ENCODE data around the gene SHPK.

Gene SHPK

DNA sequence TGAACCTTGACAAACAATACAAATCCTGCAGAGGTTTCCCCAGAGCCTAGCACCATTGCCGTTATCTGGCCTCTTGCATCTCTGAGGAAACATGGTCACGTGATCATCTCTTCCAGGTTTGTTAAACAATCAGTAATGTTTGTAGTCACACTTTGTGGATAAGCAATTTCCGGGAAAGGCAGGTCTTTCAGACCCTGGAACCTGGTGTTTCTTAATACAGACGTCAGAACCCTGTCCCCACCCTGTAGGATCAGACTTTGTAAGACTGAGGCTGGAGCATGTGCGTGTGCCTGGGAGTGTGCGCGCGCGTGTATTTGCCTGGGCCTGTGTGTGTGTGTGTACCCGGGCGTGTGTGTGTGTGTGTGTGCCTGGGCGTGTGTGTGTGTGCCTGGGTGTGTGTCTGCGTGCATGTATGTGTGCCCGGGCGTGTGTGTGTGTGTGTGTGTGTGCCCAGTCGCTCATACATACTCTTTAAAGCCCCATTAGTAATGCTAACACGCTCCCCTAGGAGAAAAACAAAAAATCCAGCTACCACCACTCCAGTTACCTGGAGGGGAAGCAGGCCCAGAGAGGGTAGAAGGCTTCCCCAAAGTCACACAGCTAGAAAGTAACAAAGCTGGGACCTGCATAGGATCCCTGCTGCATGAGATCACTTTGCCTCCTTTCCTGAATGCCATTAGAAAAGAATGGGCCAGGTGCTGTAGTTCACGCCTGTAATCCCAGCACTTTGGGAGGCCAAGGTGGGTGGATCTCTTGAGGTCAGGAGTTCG, 5.9 kb upstream of the SHPK start:
- no peak overlapping the region for H3K27ac ChIP-seq (ENCODE audit: low read depth, low read length)
- peaks cover 9% of the 10 kb centered on the region for H3K4me1 ChIP-seq (ENCODE audit: insufficient read depth, low read length)
- no peaks in the 10 kb centered on the region for H3K9me3 ChIP-seq (ENCODE audit: insufficient read depth, low read depth, low read length)
- H3K4me3 ChIP-seq (ENCODE audit: low read length) = no peak overlapping the region
- H3K27me3 ChIP-seq (ENCODE audit: insufficient read depth, low read length) = no peaks in the 10 kb centered on the region
- no peak overlapping the region for H3K9ac ChIP-seq (ENCODE audit: low read depth, low read length)
- 87% methylated on average over 12 of the region's 19 CpGs for WGBS
- peaks cover 24% of the 10 kb centered on the region for H3K36me3 ChIP-seq (ENCODE audit: insufficient read depth, low read length)

DNA sequence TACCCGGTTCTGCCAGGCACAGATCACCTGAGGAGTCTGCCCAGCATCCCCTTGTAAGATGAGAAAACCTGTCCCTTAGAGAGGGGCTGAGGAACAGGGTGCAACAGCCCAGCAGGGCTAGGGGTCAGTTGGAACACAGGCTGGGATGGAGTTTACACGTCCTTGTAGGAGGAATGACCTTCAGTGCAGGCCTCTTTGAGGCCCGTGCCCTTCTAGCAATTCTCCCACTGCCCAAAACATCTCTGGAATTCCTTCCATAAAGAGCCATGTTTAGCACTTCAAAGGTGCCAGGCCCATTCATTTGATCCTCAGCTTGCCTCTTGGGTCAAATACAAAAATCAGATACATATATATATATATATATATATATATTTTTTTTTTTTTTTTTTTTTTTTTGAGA, 5.0 kb upstream of the SHPK start:
- 75% methylated on average over 3 of the region's 3 CpGs for WGBS
- Histone ChIP-seq H3K4me3 (ENCODE audit: low read length) (no peak overlapping the region), H3K36me3 (ENCODE audit: insufficient read depth, low read length) (peaks cover 24% of the 10 kb centered on the region), H3K9me3 (ENCODE audit: insufficient read depth, low read depth, low read length) (no peaks in the 10 kb centered on the region), H3K4me1 (ENCODE audit: insufficient read depth, low read length) (peaks cover 9% of the 10 kb centered on the region), H3K27ac (ENCODE audit: low read depth, low read length) (no peak overlapping the region), H3K27me3 (ENCODE audit: insufficient read depth, low read length) (no peaks in the 10 kb centered on the region), H3K9ac (ENCODE audit: low read depth, low read length) (no peak overlapping the region)

DNA sequence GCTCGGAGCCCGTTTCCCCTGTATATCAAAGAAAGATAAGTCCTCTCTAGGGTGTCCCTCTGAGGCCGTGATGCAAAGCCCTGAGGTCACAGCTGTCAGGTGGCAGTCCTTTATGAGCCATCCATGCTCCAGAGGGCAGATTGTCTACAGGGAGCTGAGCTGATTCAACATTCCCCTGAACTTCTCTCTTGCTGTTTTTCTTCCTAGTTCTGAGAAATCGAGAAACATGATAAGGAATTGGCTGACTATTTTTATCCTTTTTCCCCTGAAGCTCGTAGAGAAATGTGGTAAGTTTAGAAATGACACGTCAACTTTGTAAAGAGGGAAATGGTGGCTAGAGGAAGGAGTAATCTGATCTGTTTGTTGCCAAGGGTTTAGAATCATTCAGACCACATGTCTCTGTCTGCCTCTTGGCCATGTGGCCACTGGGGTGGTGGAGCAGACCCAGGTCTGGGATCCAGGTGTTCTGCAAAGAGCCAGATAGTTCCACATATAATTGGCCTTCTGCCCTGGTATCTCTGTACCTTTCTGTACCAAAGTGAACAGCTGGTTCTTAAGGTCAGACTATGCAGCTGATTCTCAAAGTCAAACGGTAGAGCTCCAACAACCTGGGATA, 4.0 kb upstream of the SHPK start:
- no peaks in the 10 kb centered on the region for H3K9me3 ChIP-seq (ENCODE audit: insufficient read depth, low read depth, low read length)
- no peaks in the 10 kb centered on the region for H3K27me3 ChIP-seq (ENCODE audit: insufficient read depth, low read length)
- no peak overlapping the region for H3K4me3 ChIP-seq (ENCODE audit: low read length)
- peaks cover 22% of the 10 kb centered on the region for H3K36me3 ChIP-seq (ENCODE audit: insufficient read depth, low read length)
- no peak overlapping the region for H3K27ac ChIP-seq (ENCODE audit: low read depth, low read length)
- H3K9ac ChIP-seq (ENCODE audit: low read depth, low read length) = no peak overlapping the region; the same call in 1 of the 2 replicates
- WGBS = 73% methylated on average over 7 of the region's 7 CpGs
- peaks cover 9% of the 10 kb centered on the region for H3K4me1 ChIP-seq (ENCODE audit: insufficient read depth, low read length)

DNA sequence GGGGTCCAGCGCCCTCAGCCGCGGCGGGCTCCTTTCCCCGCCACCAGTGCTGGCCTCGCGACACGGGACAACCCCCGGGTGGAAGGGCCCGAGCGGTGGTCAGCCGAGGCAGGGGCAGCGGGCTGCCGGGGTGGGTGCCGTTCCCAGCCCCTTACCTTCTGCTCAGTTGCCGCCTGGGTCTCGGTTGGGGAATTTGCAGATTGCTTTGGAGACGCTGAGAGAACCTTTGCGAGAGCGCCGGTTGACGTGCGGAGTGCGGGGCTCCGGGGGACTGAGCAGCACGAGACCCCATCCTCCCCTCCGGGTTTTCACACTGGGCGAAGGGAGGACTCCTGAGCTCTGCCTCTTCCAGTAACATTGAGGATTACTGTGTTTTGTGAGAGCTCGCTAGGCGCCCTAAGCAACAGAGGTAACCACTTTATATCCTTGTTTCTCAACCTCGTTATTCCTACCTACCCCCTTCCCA, 891 bp upstream of the SHPK start:
- Histone ChIP-seq H3K4me1 (ENCODE audit: insufficient read depth, low read length) (peaks cover 9% of the 10 kb centered on the region), H3K9me3 (ENCODE audit: insufficient read depth, low read depth, low read length) (no peaks in the 10 kb centered on the region), H3K4me3 (ENCODE audit: low read length) (peak overlapping the region; percentile 76), H3K27ac (ENCODE audit: low read depth, low read length) (peak overlapping the region; percentile 97; the same call in 1 of the 2 replicates), H3K27me3 (ENCODE audit: insufficient read depth, low read length) (no peaks in the 10 kb centered on the region), H3K36me3 (ENCODE audit: insufficient read depth, low read length) (peaks cover 23% of the 10 kb centered on the region), H3K9ac (ENCODE audit: low read depth, low read length) (peak overlapping the region; percentile 85)
- WGBS = 3% methylated on average over 31 of the region's 31 CpGs

DNA sequence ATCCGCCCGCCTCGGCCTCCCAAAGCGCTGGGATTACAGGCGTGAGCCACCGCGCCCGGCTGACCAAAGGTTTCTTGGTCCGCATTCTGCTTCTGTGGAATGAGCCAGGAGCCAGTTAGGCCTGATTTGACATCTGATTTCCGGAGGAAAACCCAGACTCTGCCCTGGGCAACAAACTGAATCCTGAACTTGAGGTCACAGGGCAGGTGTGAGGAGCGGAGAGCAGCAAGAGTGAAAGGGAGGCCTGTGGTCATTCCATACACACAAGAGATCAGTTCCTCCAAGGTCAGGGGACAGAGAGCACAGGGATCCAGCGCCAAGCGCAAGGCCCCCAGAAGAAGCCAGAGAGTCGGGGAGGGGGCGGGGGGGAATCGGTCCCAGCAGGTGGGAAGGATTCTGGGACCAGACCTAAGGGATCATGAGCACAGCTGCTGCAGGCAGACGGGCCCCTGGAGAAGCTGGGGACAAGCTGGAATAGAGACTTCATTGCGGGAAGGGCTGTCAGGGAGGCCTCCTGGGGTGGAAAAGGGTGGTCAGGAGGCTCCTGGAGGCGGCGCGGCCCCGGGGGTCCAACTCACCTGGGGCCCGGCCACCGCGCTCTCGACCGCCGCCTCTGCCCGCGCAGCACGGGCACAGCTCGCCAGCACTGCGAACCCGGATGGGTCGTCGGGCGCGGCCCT, 436 bp downstream of the SHPK start:
- 25% methylated on average over 38 of the region's 38 CpGs for WGBS
- H3K27me3 ChIP-seq (ENCODE audit: insufficient read depth, low read length) = no peaks in the 10 kb centered on the region
- H3K9me3 ChIP-seq (ENCODE audit: insufficient read depth, low read depth, low read length) = no peaks in the 10 kb centered on the region
- no peak overlapping the region; the same call in 1 of the 2 replicates for H3K27ac ChIP-seq (ENCODE audit: low read depth, low read length)
- peak overlapping the region; percentile 76 for H3K4me3 ChIP-seq (ENCODE audit: low read length)
- H3K36me3 ChIP-seq (ENCODE audit: insufficient read depth, low read length) = peaks cover 20% of the 10 kb centered on the region
- peaks cover 6% of the 10 kb centered on the region; the same call in 1 of the 2 replicates for H3K4me1 ChIP-seq (ENCODE audit: insufficient read depth, low read length)
- H3K9ac ChIP-seq (ENCODE audit: low read depth, low read length) = peak overlapping the region; percentile 79

DNA sequence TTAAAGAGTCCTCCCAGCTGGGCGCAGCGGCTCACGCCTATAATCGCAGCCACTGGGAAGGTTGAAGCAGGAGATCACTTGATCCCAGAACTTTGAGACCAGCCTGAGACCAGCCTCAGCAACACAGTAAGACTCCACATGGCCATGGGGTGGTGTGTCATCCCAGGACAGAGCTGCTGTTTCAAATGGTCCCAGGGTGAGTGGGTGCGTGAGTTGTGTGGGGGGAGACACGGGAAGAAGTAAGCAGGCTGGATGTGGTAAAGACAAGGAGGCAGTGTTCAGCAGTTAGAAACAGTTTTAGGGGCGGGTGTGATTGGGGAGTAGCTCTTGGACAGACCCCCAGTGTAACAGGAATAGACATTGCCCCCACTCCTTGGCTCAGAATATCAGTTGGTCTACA, 3.8 kb downstream of the SHPK start:
- H3K27ac ChIP-seq (ENCODE audit: low read depth, low read length) = no peak overlapping the region
- 97% methylated on average over 7 of the region's 7 CpGs for WGBS
- H3K27me3 ChIP-seq (ENCODE audit: insufficient read depth, low read length) = no peaks in the 10 kb centered on the region
- no peaks in the 10 kb centered on the region for H3K4me1 ChIP-seq (ENCODE audit: insufficient read depth, low read length)
- no peak overlapping the region for H3K4me3 ChIP-seq (ENCODE audit: low read length)
- no peaks in the 10 kb centered on the region for H3K9me3 ChIP-seq (ENCODE audit: insufficient read depth, low read depth, low read length)
- no peak overlapping the region for H3K9ac ChIP-seq (ENCODE audit: low read depth, low read length)
- peaks cover 41% of the 10 kb centered on the region for H3K36me3 ChIP-seq (ENCODE audit: insufficient read depth, low read length)

DNA sequence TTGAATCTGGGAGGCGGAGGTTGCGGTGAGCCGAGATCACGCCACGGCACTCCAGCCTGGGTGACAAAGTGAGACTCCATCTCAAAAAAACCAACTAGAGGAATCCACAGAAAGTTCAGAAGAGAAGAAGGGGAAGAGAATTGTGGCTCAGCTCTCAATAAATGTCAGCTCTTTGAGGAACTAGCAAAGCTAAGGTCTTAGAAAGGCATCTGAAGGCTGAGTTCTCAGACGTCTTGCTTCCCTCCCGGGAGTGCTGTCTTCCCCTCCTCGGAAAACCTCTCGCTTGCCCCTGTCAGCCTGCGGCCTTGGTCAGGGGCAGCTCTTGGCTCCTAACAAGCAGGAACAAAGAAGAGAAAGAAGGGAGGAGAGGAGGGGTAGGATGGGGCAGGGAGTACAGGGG, 5.3 kb downstream of the SHPK start:
- H3K4me1 ChIP-seq (ENCODE audit: insufficient read depth, low read length) = no peaks in the 10 kb centered on the region

DNA sequence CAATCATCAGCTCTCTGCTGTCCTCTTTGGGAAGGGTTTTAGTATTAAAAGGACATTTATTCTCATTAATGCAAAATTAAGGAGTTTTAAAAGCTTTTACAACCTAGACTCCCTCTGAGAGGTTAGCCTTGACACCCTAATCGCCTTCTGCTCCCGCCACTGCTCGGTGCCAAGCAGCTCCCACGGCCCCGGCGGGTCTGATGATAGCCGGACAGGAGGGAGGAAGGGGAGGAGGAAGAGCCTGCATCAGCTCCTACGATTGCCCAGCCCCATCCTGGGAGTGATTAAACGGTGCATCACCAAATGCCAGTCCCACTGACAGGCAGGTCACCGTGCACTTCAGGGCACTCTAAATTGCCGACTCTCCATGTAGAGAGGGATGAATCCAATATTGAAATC, 8.3 kb downstream of the SHPK start:
- no peak overlapping the region for H3K27ac ChIP-seq (ENCODE audit: low read depth, low read length)
- no peak overlapping the region for H3K9ac ChIP-seq (ENCODE audit: low read depth, low read length)
- no peaks in the 10 kb centered on the region for H3K4me1 ChIP-seq (ENCODE audit: insufficient read depth, low read length)
- H3K4me3 ChIP-seq (ENCODE audit: low read length) = no peak overlapping the region
- no peaks in the 10 kb centered on the region for H3K27me3 ChIP-seq (ENCODE audit: insufficient read depth, low read length)
- WGBS = 96% methylated on average over 11 of the region's 11 CpGs
- H3K9me3 ChIP-seq (ENCODE audit: insufficient read depth, low read depth, low read length) = no peaks in the 10 kb centered on the region
- H3K36me3 ChIP-seq (ENCODE audit: insufficient read depth, low read length) = peaks cover 69% of the 10 kb centered on the region

More for the DNA sequence above, 5.3 kb downstream of the SHPK start:
- Histone ChIP-seq H3K36me3 (ENCODE audit: insufficient read depth, low read length) (peaks cover 52% of the 10 kb centered on the region), H3K27me3 (ENCODE audit: insufficient read depth, low read length) (no peaks in the 10 kb centered on the region), H3K4me3 (ENCODE audit: low read length) (no peak overlapping the region), H3K27ac (ENCODE audit: low read depth, low read length) (no peak overlapping the region), H3K9ac (ENCODE audit: low read depth, low read length) (no peak overlapping the region), H3K9me3 (ENCODE audit: insufficient read depth, low read depth, low read length) (no peaks in the 10 kb centered on the region)
- 97% methylated on average over 10 of the region's 10 CpGs for WGBS

DNA sequence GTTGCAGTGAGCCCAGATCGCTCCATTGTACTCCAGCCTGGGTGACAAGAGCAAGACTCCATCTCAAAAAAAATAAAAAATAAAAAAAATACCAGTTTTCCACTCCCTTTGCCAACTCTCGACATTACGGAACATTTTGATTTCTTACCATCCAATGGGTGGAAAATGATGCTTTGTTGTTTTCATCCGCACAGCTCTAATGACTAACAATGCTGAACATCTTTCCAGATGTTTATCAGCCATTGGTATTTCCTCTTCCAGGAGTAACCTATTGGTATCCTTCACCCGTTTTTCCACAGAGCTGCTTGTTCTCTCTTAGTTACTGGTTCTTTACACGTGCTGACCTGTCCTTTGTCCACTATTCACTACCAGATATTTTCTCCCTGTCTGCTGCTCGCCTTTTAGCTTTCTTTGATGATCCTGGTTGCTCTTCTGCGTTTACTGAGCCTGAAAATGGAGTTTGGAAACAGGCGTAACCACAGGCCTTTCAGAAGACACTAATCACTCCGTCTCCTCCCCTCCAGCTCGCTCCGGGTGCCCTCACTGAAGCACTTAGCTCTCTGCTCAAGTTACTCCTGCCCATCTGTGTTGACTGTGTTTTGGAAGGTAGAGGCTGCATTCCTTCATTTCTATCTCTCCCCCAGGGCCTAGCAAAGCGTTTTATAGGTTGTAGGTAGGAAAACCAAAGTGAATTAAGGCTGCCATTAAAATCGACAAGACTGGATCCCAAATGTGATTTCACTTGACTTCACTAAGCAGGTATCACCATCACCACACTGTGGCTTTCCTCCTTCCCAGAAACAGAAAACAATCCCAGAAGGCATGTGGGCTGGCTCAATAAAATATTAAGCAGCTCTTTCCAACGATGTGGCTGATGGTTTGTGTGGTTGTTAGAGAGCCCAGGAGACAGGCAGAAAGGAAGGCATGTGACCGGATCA, 8.9 kb downstream of the SHPK start:
- Histone ChIP-seq H3K4me3 (ENCODE audit: low read length) (no peak overlapping the region), H3K27me3 (ENCODE audit: insufficient read depth, low read length) (no peaks in the 10 kb centered on the region), H3K4me1 (ENCODE audit: insufficient read depth, low read length) (no peaks in the 10 kb centered on the region), H3K9me3 (ENCODE audit: insufficient read depth, low read depth, low read length) (no peaks in the 10 kb centered on the region), H3K36me3 (ENCODE audit: insufficient read depth, low read length) (peaks cover 69% of the 10 kb centered on the region), H3K9ac (ENCODE audit: low read depth, low read length) (no peak overlapping the region), H3K27ac (ENCODE audit: low read depth, low read length) (no peak overlapping the region)
- WGBS = 90% methylated on average over 15 of the region's 16 CpGs

DNA sequence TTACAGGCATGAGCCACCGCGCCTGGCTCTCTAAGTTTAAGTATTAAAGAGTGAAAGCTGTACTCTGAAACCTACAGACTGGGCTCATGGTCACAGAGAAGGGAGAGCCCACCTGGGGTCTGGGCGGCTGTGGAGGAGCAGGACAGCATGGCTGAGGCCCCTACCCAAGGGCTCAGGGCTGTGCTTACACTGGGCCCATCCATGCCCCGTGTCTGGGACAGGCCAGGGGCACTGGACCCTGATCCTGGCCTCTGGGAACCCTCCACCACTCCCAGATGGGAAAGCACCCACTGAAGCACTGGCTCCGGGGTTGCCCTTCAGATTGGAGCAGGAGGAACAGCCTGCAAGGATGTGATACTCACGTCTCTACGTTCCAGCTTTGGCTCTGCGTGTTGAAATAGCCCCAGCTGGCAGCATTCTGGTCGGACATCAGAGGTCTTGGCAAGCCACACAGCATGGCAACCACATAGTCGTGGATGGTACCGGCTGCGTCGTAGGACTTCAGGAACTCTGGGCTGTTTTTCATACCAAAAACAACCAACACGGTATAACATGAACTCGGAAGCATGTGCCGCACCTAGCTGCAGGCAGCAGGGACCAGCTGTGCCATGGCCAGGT, 13.0 kb downstream of the SHPK start:
- WGBS = 96% methylated on average over 16 of the region's 16 CpGs

More for the DNA sequence above, 13.0 kb downstream of the SHPK start:
- Histone ChIP-seq H3K9ac (ENCODE audit: low read depth, low read length) (no peak overlapping the region), H3K27ac (ENCODE audit: low read depth, low read length) (no peak overlapping the region), H3K9me3 (ENCODE audit: insufficient read depth, low read depth, low read length) (no peaks in the 10 kb centered on the region), H3K36me3 (ENCODE audit: insufficient read depth, low read length) (peaks cover 79% of the 10 kb centered on the region), H3K27me3 (ENCODE audit: insufficient read depth, low read length) (no peaks in the 10 kb centered on the region), H3K4me3 (ENCODE audit: low read length) (no peak overlapping the region), H3K4me1 (ENCODE audit: insufficient read depth, low read length) (no peaks in the 10 kb centered on the region)
